Measurements from ENCODE around the gene MRTFA.

MRTFA gene

DNA sequence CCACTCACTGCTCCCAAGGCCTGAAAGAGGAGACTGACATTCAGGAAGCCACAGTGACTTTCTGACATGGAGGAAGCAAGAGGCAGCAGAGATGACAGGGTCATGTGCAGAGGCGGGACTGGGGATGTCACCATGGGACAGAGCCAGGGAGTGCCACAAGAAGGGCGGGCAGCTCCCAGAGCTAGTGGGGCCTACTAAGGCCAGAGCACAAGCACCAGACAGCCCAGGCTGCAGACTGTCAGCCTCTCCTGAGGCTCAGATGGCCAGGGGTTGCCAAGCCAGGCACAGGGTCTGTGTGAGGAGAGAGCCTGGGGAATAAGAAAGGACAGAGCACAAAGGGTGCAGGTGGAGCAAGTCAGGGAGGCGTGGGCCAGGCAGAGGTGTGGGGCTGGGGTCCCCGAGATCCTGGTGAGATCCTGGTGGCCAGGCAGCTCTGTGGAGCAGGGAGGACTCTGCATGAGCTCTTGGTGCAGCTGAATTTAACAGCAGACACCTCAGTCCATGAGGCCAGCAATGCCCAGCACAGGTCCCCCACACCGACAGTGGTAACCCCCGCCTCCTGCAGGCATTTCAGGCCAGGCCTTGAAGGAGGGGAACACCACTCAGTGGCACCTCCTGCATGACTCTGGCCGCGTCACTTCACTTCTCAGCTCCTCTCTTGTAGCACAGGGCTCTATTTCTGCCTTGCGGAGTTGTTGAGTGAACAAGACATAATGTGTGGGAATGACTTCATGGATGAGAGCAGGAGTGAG is 213.8 kb downstream of the MRTFA start:
- H3K27me3 ChIP-seq, result no peaks in the 10 kb centered on the region
- H3K36me3 ChIP-seq, result peaks cover 100% of the 10 kb centered on the region
- TF ChIP-seq, protein P1, sequence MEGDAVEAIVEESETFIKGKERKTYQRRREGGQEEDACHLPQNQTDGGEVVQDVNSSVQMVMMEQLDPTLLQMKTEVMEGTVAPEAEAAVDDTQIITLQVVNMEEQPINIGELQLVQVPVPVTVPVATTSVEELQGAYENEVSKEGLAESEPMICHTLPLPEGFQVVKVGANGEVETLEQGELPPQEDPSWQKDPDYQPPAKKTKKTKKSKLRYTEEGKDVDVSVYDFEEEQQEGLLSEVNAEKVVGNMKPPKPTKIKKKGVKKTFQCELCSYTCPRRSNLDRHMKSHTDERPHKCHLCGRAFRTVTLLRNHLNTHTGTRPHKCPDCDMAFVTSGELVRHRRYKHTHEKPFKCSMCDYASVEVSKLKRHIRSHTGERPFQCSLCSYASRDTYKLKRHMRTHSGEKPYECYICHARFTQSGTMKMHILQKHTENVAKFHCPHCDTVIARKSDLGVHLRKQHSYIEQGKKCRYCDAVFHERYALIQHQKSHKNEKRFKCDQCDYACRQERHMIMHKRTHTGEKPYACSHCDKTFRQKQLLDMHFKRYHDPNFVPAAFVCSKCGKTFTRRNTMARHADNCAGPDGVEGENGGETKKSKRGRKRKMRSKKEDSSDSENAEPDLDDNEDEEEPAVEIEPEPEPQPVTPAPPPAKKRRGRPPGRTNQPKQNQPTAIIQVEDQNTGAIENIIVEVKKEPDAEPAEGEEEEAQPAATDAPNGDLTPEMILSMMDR (IDR thresholded peaks at IDR 0.05), result no peak
- peak overlapping the region; percentile 54 for H3K27ac ChIP-seq
- peaks cover 0 to 12% of the 10 kb centered on the region in 2 experiments for H3K4me1 ChIP-seq (ENCODE audit: control insufficient read depth in 1 of 2, insufficient read depth in 1 of 2, low read depth in 1 of 2, low read length in 1 of 2)
- no peak overlapping the region for H3K4me3 ChIP-seq (ENCODE audit: low read depth in 1 of 2, low read length in 1 of 2)
- H3K9me3 ChIP-seq, result no peaks in the 10 kb centered on the region

DNA sequence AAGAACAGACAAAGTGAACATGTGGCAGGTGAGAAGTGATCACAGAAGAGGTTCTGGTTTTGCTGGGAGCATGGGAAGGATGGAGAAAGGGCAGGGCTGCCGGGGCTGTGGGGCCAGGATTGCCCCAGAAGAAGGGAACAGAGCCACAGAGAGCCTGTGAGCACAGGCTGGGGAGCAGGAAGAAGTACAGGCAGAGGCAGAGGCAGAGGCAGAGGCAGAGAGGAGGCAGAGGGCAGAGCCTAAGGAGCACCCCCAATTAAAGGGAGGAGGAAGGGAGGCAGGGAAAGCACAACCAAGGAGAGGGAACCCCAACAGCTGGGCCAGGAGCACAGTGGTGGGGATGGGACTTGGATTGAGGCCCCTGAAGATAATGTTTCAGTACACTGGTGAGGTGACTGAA is 214.6 kb downstream of the MRTFA start:
- no peak overlapping the region for H3K4me3 ChIP-seq (ENCODE audit: low read depth in 1 of 2, low read length in 1 of 2)

DNA sequence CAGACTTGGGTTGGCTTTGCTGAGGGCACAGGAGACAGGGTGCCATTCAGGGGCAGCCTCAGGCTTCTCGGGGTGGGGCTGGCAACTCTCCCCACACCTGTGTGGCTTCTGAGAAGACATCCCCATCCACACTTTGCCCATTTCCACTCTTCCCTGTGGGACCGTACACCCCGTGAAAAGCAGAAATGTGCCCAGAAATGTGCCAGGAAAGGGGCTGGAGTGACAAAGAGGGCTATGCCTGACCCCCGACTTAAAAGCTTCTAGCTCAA is 215.5 kb downstream of the MRTFA start:
- H3K36me3 ChIP-seq, result peaks cover 100% of the 10 kb centered on the region
- peaks cover 5 to 13% of the 10 kb centered on the region in 2 experiments for H3K4me1 ChIP-seq (ENCODE audit: control insufficient read depth in 1 of 2, insufficient read depth in 1 of 2, low read depth in 1 of 2, low read length in 1 of 2)

More for the DNA sequence above, 214.6 kb downstream of the MRTFA start:
- Histone ChIP-seq H3K27me3 (no peaks in the 10 kb centered on the region), H3K4me1 (ENCODE audit: control insufficient read depth in 1 of 2, insufficient read depth in 1 of 2, low read depth in 1 of 2, low read length in 1 of 2) (peaks cover 0 to 12% of the 10 kb centered on the region in 2 experiments), H3K36me3 (peaks cover 100% of the 10 kb centered on the region), H3K27ac (peak overlapping the region; percentile 31), H3K9me3 (no peaks in the 10 kb centered on the region)
- TF ChIP-seq, protein P1 (IDR thresholded peaks at IDR 0.05), result no peak

DNA sequence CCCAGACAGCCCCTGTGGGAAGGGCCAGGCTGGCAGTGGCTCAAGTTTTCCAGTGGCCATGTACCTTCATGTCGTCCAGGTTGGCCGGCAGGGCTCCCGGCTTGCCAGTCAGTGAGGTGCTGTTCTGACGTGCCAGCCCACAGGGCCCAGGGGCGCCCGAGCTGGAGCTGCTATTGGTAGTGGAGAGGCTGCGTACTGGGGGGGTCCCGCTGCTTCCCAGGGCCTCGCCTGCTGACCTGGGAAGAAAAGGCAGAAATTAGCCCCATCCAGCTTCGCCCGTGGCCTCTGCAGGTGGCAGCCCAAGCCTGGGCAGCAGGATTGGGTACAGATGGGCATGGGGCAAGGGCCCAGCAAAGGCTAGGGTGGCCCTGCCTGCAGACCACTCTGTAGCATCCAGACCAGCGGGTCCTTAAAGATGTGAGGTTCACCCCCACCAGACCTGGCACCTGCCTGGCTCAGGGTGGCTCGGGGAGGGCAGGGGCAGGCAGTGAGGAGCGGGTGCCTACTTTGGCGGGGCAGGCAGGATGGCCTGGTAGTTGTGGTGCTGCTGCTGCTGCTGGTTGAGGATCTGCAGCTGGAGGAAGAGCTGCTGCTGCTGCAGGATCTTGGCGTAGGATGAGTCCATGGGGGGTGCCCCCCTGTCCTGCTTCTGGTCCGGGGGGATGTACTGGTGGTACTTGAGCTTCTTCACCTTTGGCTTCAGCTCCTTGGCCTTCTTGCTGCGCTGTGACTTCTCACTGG is 216.0 kb downstream of the MRTFA start:
- peaks cover 10 to 18% of the 10 kb centered on the region in 2 experiments for H3K4me1 ChIP-seq (ENCODE audit: control insufficient read depth in 1 of 2, insufficient read depth in 1 of 2, low read depth in 1 of 2, low read length in 1 of 2)
- H3K27ac ChIP-seq, result peak overlapping the region; percentile 18
- no peak overlapping the region for H3K4me3 ChIP-seq (ENCODE audit: low read depth in 1 of 2, low read length in 1 of 2)
- no peaks in the 10 kb centered on the region for H3K9me3 ChIP-seq
- H3K36me3 ChIP-seq, result peaks cover 100% of the 10 kb centered on the region
- no peaks in the 10 kb centered on the region for H3K27me3 ChIP-seq
- TF ChIP-seq, protein P1 (IDR thresholded peaks at IDR 0.05), result no peak

More for the DNA sequence above, 215.5 kb downstream of the MRTFA start:
- TF ChIP-seq, protein P1 (IDR thresholded peaks at IDR 0.05), result no peak
- no peak overlapping the region for H3K27ac ChIP-seq
- no peak overlapping the region for H3K4me3 ChIP-seq (ENCODE audit: low read depth in 1 of 2, low read length in 1 of 2)
- no peaks in the 10 kb centered on the region for H3K27me3 ChIP-seq
- H3K9me3 ChIP-seq, result no peaks in the 10 kb centered on the region

DNA sequence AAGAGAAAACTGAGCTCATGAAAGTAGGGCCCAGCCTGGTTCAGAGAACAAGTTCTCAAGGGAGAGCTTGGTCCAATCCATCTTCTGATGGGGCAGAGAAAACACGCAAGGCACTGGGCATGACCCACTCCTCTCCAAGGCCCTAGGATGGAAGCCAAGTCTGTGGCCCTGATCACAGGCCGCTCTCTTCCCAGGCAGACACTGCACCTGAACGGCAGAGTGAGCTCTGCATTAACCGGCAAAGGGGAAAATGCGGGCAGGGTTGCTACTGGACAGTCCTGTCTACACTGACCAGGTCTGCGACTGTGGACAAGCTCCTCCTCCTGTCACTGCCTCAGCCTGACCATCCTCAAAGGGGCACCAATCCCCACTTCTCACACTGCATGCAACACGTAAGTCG is 216.8 kb downstream of the MRTFA start:
- Histone ChIP-seq H3K9me3 (no peaks in the 10 kb centered on the region), H3K36me3 (peaks cover 100% of the 10 kb centered on the region), H3K4me1 (ENCODE audit: control insufficient read depth in 1 of 2, insufficient read depth in 1 of 2, low read depth in 1 of 2, low read length in 1 of 2) (peaks cover 18 to 24% of the 10 kb centered on the region in 2 experiments), H3K27ac (no peak overlapping the region), H3K27me3 (no peaks in the 10 kb centered on the region), H3K4me3 (ENCODE audit: low read depth in 1 of 2, low read length in 1 of 2) (no peak overlapping the region)
- TF ChIP-seq, protein P1 (IDR thresholded peaks at IDR 0.05), result no peak
